ENCODE data around the gene CIRBP. TPM values are rescaled to one million over a fixed set of nuclear protein-coding genes. Genes with fewer than 3 reads are reported as not detected.

Gene CIRBP
- total RNA-seq, 1 donor: 380 TPM

- DNase-seq (ENCODE audit: insufficient read length, low spot score, missing footprints): no peak
- peaks cover 20% of the 10 kb centered on the region for H4K20me1 ChIP-seq (ENCODE audit: insufficient read depth, low read length)
- no peak overlapping the region for H3K27ac ChIP-seq (ENCODE audit: low read depth, low read length)
- H3K9me3 ChIP-seq (ENCODE audit: low read depth, low read length): no peaks in the 10 kb centered on the region
- peaks cover 21% of the 10 kb centered on the region for H3K79me2 ChIP-seq (ENCODE audit: insufficient read depth, low read length)
- H3K27me3 ChIP-seq (ENCODE audit: insufficient read depth, low read length): peaks cover 5% of the 10 kb centered on the region
- H2AFZ ChIP-seq (ENCODE audit: low read length): no peak overlapping the region
- peaks cover 18% of the 10 kb centered on the region for H3K4me1 ChIP-seq (ENCODE audit: insufficient read depth, low read length)
- H3K36me3 ChIP-seq (ENCODE audit: insufficient read depth, low read length): peaks cover 32% of the 10 kb centered on the region
- H3K4me3 ChIP-seq (ENCODE audit: insufficient read depth, low read length): no peak overlapping the region
- no peak overlapping the region for H3K4me2 ChIP-seq (ENCODE audit: insufficient read depth, low read length)
- no peak for TF ChIP-seq CTCF (IDR thresholded peaks at IDR 0.05; ENCODE audit: extremely low read depth, low read depth, low read length)
These were observed 9.9 kb downstream of the CIRBP start for GRCh38 chr19:1278713-1279660.

- no peak overlapping the region for H3K4me2 ChIP-seq (ENCODE audit: insufficient read depth, low read length)
- peaks cover 14% of the 10 kb centered on the region for H3K27me3 ChIP-seq (ENCODE audit: insufficient read depth, low read length)
- H3K27ac ChIP-seq (ENCODE audit: low read depth, low read length): no peak overlapping the region
- H3K36me3 ChIP-seq (ENCODE audit: insufficient read depth, low read length): peaks cover 23% of the 10 kb centered on the region
- peaks cover 10% of the 10 kb centered on the region for H3K4me1 ChIP-seq (ENCODE audit: insufficient read depth, low read length)
- H2AFZ ChIP-seq (ENCODE audit: low read length): no peak overlapping the region
- H3K9me3 ChIP-seq (ENCODE audit: low read depth, low read length): no peaks in the 10 kb centered on the region
- TF ChIP-seq CTCF (IDR thresholded peaks at IDR 0.05; ENCODE audit: extremely low read depth, low read depth, low read length): peak; percentile 92
- peaks cover 15% of the 10 kb centered on the region for H4K20me1 ChIP-seq (ENCODE audit: insufficient read depth, low read length)
- H3K4me3 ChIP-seq (ENCODE audit: insufficient read depth, low read length): no peak overlapping the region
- H3K79me2 ChIP-seq (ENCODE audit: insufficient read depth, low read length): peaks cover 13% of the 10 kb centered on the region
- DNase-seq (ENCODE audit: insufficient read length, low spot score, missing footprints): peak; percentile 100
These were observed 10.7 kb downstream of the CIRBP start for GRCh38 chr19:1279782-1280341.

- peaks cover 14% of the 10 kb centered on the region for H4K20me1 ChIP-seq (ENCODE audit: insufficient read depth, low read length)
- no peak overlapping the region for H3K4me2 ChIP-seq (ENCODE audit: insufficient read depth, low read length)
- H2AFZ ChIP-seq (ENCODE audit: low read length): no peak overlapping the region
- TF ChIP-seq CTCF (IDR thresholded peaks at IDR 0.05; ENCODE audit: extremely low read depth, low read depth, low read length): no peak
- DNase-seq (ENCODE audit: insufficient read length, low spot score, missing footprints): no peak
- H3K79me2 ChIP-seq (ENCODE audit: insufficient read depth, low read length): peaks cover 13% of the 10 kb centered on the region
- no peak overlapping the region for H3K4me3 ChIP-seq (ENCODE audit: insufficient read depth, low read length)
- H3K9me3 ChIP-seq (ENCODE audit: low read depth, low read length): no peaks in the 10 kb centered on the region
- peaks cover 20% of the 10 kb centered on the region for H3K27me3 ChIP-seq (ENCODE audit: insufficient read depth, low read length)
- H3K27ac ChIP-seq (ENCODE audit: low read depth, low read length): no peak overlapping the region
- H3K36me3 ChIP-seq (ENCODE audit: insufficient read depth, low read length): peaks cover 23% of the 10 kb centered on the region
- H3K4me1 ChIP-seq (ENCODE audit: insufficient read depth, low read length): peaks cover 10% of the 10 kb centered on the region
These were observed 11.8 kb downstream of the CIRBP start for GRCh38 chr19:1280636-1281568.

Data from osteoblast (primary cell).